Neural cell (in vitro differentiated cells): Measurements from ENCODE around the gene CBFA2T2. TPM values are rescaled to one million over a fixed set of nuclear protein-coding genes. Genes with fewer than 3 reads are reported as not detected.

Experiments
- H2AFZ ChIP-seq: fragments of 200-600, 300-800 bp; sonication (generic), shearing (Covaris generic); 2 replicates; pipeline ENCODE4 v1.6.0; 2014; ENCODE audit warnings: low read depth, mild to moderate bottlenecking, antibody characterized with exemption, low read length, moderate library complexity
- H3F3A ChIP-seq: fragments of 200-600 bp; shearing (Covaris generic); 2 replicates; pipeline ENCODE4 v1.6.1; 2016; ENCODE audit warnings: mild to moderate bottlenecking, moderate library complexity, mixed read lengths, antibody characterized with exemption, low read length; ENCODE audit not compliant: insufficient read depth, poor library complexity, severe bottlenecking
- H3K27ac ChIP-seq: fragments of 200-600, 300-800 bp; sonication (generic), shearing (Covaris generic); 2 replicates; pipeline ENCODE4 v1.5.1; 2014; ENCODE audit warnings: mild to moderate bottlenecking, low read length, moderate library complexity
- H3K27me3 ChIP-seq: fragments of 300-800, 200-600 bp; sonication (generic), shearing (Covaris generic); 2 replicates; pipeline ENCODE4 v1.6.0; 2014; ENCODE audit warnings: mild to moderate bottlenecking, low read depth, low read length, moderate library complexity; ENCODE audit not compliant: insufficient read depth
- H3K36me3 ChIP-seq: fragments of 300-800, 200-600 bp; sonication (generic), shearing (Covaris generic); 2 replicates; pipeline ENCODE4 v1.5.1; 2014; ENCODE audit warnings: mild to moderate bottlenecking, antibody characterized with exemption, low read length, moderate library complexity; ENCODE audit not compliant: insufficient read depth
- H3K4me2 ChIP-seq: fragments of 300-800, 200-600 bp; sonication (generic), shearing (Covaris generic); 2 replicates; pipeline ENCODE4 v1.6.0; 2014; ENCODE audit warnings: mild to moderate bottlenecking, low read length
- H3K4me3 ChIP-seq: fragments of 300-800, 200-600 bp; sonication (generic), shearing (Covaris generic); 2 replicates; pipeline ENCODE4 v1.5.1; 2014; ENCODE audit warnings: mild to moderate bottlenecking, low read length, moderate library complexity
- H3K79me2 ChIP-seq: fragments of 200-600 bp; shearing (Covaris generic); replicated peaks from 2 replicates; pipeline ENCODE4 v1.6.0; 2014; ENCODE audit warnings: mild to moderate bottlenecking, low read length, moderate library complexity; ENCODE audit not compliant: insufficient read depth
- H3K9ac ChIP-seq: fragments of 300-800, 200-600 bp; sonication (generic), shearing (Covaris generic); 2 replicates; pipeline ENCODE4 v1.6.1; 2016; ENCODE audit warnings: mild to moderate bottlenecking, low read length, mixed read lengths
- H3K9me2 ChIP-seq: fragments of 200-600 bp; shearing (Covaris generic); 2 replicates; pipeline ENCODE4 v1.6.1; 2016; ENCODE audit warnings: mild to moderate bottlenecking, low read length, mixed read lengths; ENCODE audit not compliant: insufficient read depth
- H3K9me3 ChIP-seq: fragments of 200-600, 300-800 bp; sonication (generic), shearing (Covaris generic); 2 replicates; pipeline ENCODE4 v1.6.1; 2016; ENCODE audit warnings: mild to moderate bottlenecking, mixed run types, low read length, moderate library complexity, mixed read lengths
- H4K20me1 ChIP-seq: fragments of 200-600 bp; shearing (Covaris generic); 2 replicates; pipeline ENCODE4 v1.6.1; 2016; ENCODE audit warnings: mild to moderate bottlenecking, mixed run types; ENCODE audit not compliant: insufficient read depth
- EP300 ChIP-seq: fragments of 450-650 bp; conservative IDR thresholded peaks from 2 replicates; pipeline ENCODE4 v1.6.1; 2014; ENCODE audit warnings: antibody characterized with exemption, mild to moderate bottlenecking, moderate library complexity; ENCODE audit not compliant: poor library complexity, severe bottlenecking
- EZH2 ChIP-seq: fragments of 200-600, 300-800 bp; shearing (Covaris generic), sonication (generic); IDR thresholded peaks from 2 replicates; pipeline ENCODE4 v1.6.1; 2014; ENCODE audit warnings: antibody characterized with exemption, low read length, borderline replicate concordance, mild to moderate bottlenecking; ENCODE audit not compliant: insufficient read depth, poor library complexity, severe bottlenecking
- MXI1 ChIP-seq: fragments of 450-650 bp; conservative IDR thresholded peaks from 2 replicates; pipeline ENCODE4 v1.6.1; 2014; ENCODE audit warnings: antibody characterized with exemption, mild to moderate bottlenecking; ENCODE audit not compliant: poor library complexity, severe bottlenecking
- POLR2AphosphoS5 ChIP-seq: IDR thresholded peaks from 2 replicates; pipeline ENCODE4 v1.6.1; 2012
- RAD21 ChIP-seq: fragments of 450-650 bp; conservative IDR thresholded peaks from 2 replicates; pipeline ENCODE4 v1.6.1; 2014; ENCODE audit warnings: antibody characterized with exemption, mild to moderate bottlenecking, moderate library complexity
- SMC3 ChIP-seq: fragments of 450-650 bp; conservative IDR thresholded peaks from 2 replicates; pipeline ENCODE4 v1.6.1; 2014; ENCODE audit warnings: antibody characterized with exemption, mild to moderate bottlenecking, moderate library complexity; ENCODE audit not compliant: poor library complexity
- TAF1 ChIP-seq: IDR thresholded peaks from 2 replicates; pipeline ENCODE4 v1.6.1; 2012; ENCODE audit warnings: low read depth
- polyA plus RNA-seq: library from polyadenylated mRNA; depleted of rRNA; stranded (reverse); fragments of >200 nt; gene quantifications from 2 replicates; pipeline ENCODE4 v1.2.3, GENCODE V29; 2014
- TF ChIP-seq, protein P1 (sequence below): fragments of 450-650 bp; IDR thresholded peaks from 2 replicates; pipeline ENCODE4 v1.5.1; 2014; ENCODE audit warnings: antibody characterized with exemption, mild to moderate bottlenecking, moderate library complexity; ENCODE audit not compliant: poor library complexity, severe bottlenecking
- TF ChIP-seq, protein P2 (sequence below): IDR thresholded peaks from 2 replicates; pipeline ENCODE4 v1.6.1; 2012; ENCODE audit warnings: borderline replicate concordance

The CBFA2T2 gene
- polyA plus RNA-seq, 1 donor from 2014 or later, result 15.9 TPM

DNA sequence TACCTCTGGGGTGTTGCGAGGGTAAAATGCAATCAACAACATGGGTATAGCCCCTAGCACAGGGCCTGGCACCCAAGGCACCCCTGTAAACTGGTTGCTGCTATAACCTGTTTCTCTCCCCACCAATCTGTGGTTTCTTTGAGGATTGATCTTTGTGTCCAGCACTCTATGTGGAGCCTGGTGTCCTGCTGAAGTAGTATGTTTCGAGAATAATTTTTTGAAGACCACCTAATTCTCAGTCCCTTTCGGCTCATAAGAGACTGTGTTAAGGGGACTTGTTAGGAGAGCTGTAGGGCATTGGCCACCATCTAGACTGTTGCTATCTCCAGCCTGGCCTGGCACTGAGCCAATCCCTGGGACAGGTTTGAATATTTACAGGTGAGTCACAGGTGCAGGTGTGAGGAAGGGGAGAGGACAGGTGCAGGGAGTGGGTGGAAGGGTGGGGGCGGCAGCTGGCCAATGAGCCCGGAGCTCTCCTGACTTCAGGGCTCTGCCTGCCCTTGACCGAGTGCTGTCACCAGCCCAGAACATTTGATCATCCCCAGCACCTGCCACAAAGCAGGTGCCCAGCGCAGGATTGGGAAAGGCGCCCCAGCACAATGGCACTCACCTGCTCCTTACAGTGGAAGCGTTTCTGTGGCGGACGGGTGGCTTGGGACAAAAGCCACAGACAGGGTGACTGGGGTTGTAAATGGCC is 164.2 kb downstream of the CBFA2T2 start:
- no peaks in the 10 kb centered on the region for H3K79me2 ChIP-seq
- H2AFZ ChIP-seq, result no peak overlapping the region
- no peaks in the 10 kb centered on the region for H3K36me3 ChIP-seq
- H3K9ac ChIP-seq, result no peak overlapping the region
- no peak overlapping the region for H3K4me3 ChIP-seq
- TF ChIP-seq, protein P1, sequence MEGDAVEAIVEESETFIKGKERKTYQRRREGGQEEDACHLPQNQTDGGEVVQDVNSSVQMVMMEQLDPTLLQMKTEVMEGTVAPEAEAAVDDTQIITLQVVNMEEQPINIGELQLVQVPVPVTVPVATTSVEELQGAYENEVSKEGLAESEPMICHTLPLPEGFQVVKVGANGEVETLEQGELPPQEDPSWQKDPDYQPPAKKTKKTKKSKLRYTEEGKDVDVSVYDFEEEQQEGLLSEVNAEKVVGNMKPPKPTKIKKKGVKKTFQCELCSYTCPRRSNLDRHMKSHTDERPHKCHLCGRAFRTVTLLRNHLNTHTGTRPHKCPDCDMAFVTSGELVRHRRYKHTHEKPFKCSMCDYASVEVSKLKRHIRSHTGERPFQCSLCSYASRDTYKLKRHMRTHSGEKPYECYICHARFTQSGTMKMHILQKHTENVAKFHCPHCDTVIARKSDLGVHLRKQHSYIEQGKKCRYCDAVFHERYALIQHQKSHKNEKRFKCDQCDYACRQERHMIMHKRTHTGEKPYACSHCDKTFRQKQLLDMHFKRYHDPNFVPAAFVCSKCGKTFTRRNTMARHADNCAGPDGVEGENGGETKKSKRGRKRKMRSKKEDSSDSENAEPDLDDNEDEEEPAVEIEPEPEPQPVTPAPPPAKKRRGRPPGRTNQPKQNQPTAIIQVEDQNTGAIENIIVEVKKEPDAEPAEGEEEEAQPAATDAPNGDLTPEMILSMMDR, result no peak
- TF ChIP-seq EZH2, result no peak
- TF ChIP-seq SMC3, result no peak
- TF ChIP-seq, protein P2, sequence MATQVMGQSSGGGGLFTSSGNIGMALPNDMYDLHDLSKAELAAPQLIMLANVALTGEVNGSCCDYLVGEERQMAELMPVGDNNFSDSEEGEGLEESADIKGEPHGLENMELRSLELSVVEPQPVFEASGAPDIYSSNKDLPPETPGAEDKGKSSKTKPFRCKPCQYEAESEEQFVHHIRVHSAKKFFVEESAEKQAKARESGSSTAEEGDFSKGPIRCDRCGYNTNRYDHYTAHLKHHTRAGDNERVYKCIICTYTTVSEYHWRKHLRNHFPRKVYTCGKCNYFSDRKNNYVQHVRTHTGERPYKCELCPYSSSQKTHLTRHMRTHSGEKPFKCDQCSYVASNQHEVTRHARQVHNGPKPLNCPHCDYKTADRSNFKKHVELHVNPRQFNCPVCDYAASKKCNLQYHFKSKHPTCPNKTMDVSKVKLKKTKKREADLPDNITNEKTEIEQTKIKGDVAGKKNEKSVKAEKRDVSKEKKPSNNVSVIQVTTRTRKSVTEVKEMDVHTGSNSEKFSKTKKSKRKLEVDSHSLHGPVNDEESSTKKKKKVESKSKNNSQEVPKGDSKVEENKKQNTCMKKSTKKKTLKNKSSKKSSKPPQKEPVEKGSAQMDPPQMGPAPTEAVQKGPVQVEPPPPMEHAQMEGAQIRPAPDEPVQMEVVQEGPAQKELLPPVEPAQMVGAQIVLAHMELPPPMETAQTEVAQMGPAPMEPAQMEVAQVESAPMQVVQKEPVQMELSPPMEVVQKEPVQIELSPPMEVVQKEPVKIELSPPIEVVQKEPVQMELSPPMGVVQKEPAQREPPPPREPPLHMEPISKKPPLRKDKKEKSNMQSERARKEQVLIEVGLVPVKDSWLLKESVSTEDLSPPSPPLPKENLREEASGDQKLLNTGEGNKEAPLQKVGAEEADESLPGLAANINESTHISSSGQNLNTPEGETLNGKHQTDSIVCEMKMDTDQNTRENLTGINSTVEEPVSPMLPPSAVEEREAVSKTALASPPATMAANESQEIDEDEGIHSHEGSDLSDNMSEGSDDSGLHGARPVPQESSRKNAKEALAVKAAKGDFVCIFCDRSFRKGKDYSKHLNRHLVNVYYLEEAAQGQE, result no peak
- TF ChIP-seq MXI1, result no peak
- no peaks in the 10 kb centered on the region for H3K9me3 ChIP-seq
- H3K27ac ChIP-seq, result no peak overlapping the region
- no peak overlapping the region for H3K4me2 ChIP-seq
- H4K20me1 ChIP-seq, result no peaks in the 10 kb centered on the region
- H3F3A ChIP-seq, result no peaks in the 10 kb centered on the region
- no peaks in the 10 kb centered on the region for H3K9me2 ChIP-seq
- no peaks in the 10 kb centered on the region for H3K27me3 ChIP-seq

DNA sequence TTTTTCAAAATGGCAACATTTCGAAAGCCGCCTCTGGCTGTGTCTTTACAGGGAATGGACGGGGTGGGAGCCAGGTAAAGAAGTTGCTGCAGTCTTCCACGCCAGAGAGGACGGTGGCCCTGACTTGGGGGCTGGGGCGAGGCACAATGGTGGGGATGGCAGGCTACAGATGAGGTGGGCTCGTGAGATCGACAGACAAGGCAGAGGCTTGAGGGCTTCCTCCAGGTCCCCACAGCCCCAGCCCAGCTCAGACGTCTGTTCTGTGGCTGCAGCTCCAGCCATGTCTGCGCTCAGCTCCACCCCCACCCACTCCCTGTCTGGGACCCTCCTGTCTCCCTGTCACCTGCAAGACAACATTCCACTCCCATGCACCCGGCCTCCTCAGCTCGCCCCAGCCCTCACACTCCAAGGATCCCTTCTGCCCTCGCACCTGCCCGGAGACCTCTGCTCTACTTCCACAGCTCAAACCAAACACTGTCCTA is 164.8 kb downstream of the CBFA2T2 start:
- H4K20me1 ChIP-seq, result no peaks in the 10 kb centered on the region
- no peaks in the 10 kb centered on the region for H3K36me3 ChIP-seq
- no peak overlapping the region for H3K9ac ChIP-seq
- no peaks in the 10 kb centered on the region for H3K79me2 ChIP-seq
- TF ChIP-seq SMC3 (no peak), EP300 (no peak), EZH2 (no peak), MXI1 (no peak), RAD21 (no peak), POLR2AphosphoS5 (no peak), TAF1 (no peak)
- TF ChIP-seq, protein P2, result no peak
- TF ChIP-seq, protein P1, result no peak
- H3K27me3 ChIP-seq, result no peaks in the 10 kb centered on the region
- no peak overlapping the region for H2AFZ ChIP-seq
- no peaks in the 10 kb centered on the region for H3K9me2 ChIP-seq
- H3K27ac ChIP-seq, result no peak overlapping the region
- H3K4me3 ChIP-seq, result no peak overlapping the region
- H3K4me2 ChIP-seq, result no peak overlapping the region
- no peaks in the 10 kb centered on the region for H3K9me3 ChIP-seq
- H3F3A ChIP-seq, result no peaks in the 10 kb centered on the region
